ENCODE measurements around the gene CFAP410.
"Not testable (repeated sequence)": the region's sequence is repeated elsewhere in the genome, so short reads cannot be mapped to it uniquely, and the experiment has no call there.

Gene CFAP410

GRCh38 chr21:44349416-44349846 lies 10.2 kb upstream of the CFAP410 start:
- no peak for DNase-seq (ENCODE audit: extremely low read depth, low read depth)
- no peak for TF ChIP-seq CTCF (IDR thresholded peaks at IDR 0.05; ENCODE audit: low read depth, low read length)

GRCh38 chr21:44348861-44349260 lies 9.7 kb upstream of the CFAP410 start:
- no peak for TF ChIP-seq CTCF (IDR thresholded peaks at IDR 0.05; ENCODE audit: low read depth, low read length)
- DNase-seq (ENCODE audit: extremely low read depth, low read depth) = no peak

GRCh38 chr21:44347911-44348451 lies 8.8 kb upstream of the CFAP410 start:
- TF ChIP-seq CTCF (IDR thresholded peaks at IDR 0.05; ENCODE audit: low read depth, low read length) = no peak
- DNase-seq (ENCODE audit: extremely low read depth, low read depth) = no peak

- DNase-seq (ENCODE audit: extremely low read depth, low read depth) = no peak
- TF ChIP-seq CTCF (IDR thresholded peaks at IDR 0.05; ENCODE audit: low read depth, low read length) = no peak
These were observed 6.3 kb upstream of the CFAP410 start for GRCh38 chr21:44345495-44345894.

GRCh38 chr21:44344541-44345183 lies 5.5 kb upstream of the CFAP410 start:
- no peak for TF ChIP-seq CTCF (IDR thresholded peaks at IDR 0.05; ENCODE audit: low read depth, low read length)
- no peak for DNase-seq (ENCODE audit: extremely low read depth, low read depth)

- DNase-seq (ENCODE audit: extremely low read depth, low read depth) = not testable (repeated sequence)
These were observed 3.8 kb upstream of the CFAP410 start for GRCh38 chr21:44342981-44343380.

- not testable (repeated sequence) for DNase-seq (ENCODE audit: extremely low read depth, low read depth)
These were observed 2.7 kb upstream of the CFAP410 start for GRCh38 chr21:44341726-44342458.

GRCh38 chr21:44337941-44338895 lies 972 bp downstream of the CFAP410 start:
- no peak for DNase-seq (ENCODE audit: extremely low read depth, low read depth)

More at GRCh38 chr21:44337941-44338895, 972 bp downstream of the CFAP410 start:
- TF ChIP-seq CTCF (IDR thresholded peaks at IDR 0.05; ENCODE audit: low read depth, low read length) = peak; percentile 40

Data from AG09319 (cell line).